Ovary (tissue), 3 donors: ENCODE measurements around the gene COBL.

ENCODE experiments used
- EP300 ChIP-seq: sonication (generic); formaldehyde crosslinking; IDR thresholded peaks from one replicate; pipeline ENCODE4 v1.6.1; 2017; ENCODE audit warnings: antibody characterized with exemption
- POLR2A ChIP-seq: fragments of 450-650 bp; IDR thresholded peaks from one replicate; pipeline ENCODE4 v1.6.1; 2017; ENCODE audit warnings: antibody characterized with exemption, mild to moderate bottlenecking, moderate library complexity
- TF ChIP-seq, protein P1 (sequence below), 3 donors: fragments of 450-650 bp in 2 of 3; fragments of 200-600 bp in 1 of 3; IDR thresholded peaks; one replicate each; pipeline versions ENCODE4 v1.5.1 to v1.8.0; 2016 to 2022; ENCODE audit warnings: antibody characterized with exemption in 3 of 3, mild to moderate bottlenecking in 1 of 3
- donor health status: DM: no; HTN: no; CAD: no.

GRCh38 chr7:51113560-51113959, 203.0 kb downstream of the COBL start:
- TF ChIP-seq POLR2A: no peak
- TF ChIP-seq, protein P1, sequence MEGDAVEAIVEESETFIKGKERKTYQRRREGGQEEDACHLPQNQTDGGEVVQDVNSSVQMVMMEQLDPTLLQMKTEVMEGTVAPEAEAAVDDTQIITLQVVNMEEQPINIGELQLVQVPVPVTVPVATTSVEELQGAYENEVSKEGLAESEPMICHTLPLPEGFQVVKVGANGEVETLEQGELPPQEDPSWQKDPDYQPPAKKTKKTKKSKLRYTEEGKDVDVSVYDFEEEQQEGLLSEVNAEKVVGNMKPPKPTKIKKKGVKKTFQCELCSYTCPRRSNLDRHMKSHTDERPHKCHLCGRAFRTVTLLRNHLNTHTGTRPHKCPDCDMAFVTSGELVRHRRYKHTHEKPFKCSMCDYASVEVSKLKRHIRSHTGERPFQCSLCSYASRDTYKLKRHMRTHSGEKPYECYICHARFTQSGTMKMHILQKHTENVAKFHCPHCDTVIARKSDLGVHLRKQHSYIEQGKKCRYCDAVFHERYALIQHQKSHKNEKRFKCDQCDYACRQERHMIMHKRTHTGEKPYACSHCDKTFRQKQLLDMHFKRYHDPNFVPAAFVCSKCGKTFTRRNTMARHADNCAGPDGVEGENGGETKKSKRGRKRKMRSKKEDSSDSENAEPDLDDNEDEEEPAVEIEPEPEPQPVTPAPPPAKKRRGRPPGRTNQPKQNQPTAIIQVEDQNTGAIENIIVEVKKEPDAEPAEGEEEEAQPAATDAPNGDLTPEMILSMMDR (IDR thresholded peaks at IDR 0.05): no peak
- no peak for TF ChIP-seq EP300
